Raji (cell line): ENCODE data around the gene HTR3C.

Source experiments
- POLR2A ChIP-seq: IDR thresholded peaks from 2 replicates; pipeline ENCODE4 v1.6.1; 2011; ENCODE audit warnings: low read depth, low read length, control low read depth; ENCODE audit not compliant: insufficient read depth

HTR3C gene

DNA sequence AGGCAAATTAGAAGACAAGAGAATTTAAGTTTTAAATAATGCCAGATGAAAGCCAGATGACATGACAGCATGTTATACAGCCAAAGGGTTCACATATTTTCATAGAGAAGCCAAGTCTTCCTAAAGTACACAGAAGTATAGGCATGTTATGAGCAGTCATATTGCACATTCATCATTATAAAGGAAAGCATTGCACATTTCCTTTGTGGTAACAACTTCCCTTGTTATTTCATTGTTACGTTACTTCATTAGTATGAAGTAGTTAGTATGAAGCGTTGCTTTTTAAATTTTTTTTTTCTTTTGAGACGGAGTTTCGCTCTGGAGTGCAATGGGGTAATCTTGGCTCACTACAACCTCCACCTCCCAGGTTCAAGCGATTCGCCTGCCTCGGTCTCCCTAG is 30.5 kb upstream of the HTR3C start:
- TF ChIP-seq POLR2A, result no peak

DNA sequence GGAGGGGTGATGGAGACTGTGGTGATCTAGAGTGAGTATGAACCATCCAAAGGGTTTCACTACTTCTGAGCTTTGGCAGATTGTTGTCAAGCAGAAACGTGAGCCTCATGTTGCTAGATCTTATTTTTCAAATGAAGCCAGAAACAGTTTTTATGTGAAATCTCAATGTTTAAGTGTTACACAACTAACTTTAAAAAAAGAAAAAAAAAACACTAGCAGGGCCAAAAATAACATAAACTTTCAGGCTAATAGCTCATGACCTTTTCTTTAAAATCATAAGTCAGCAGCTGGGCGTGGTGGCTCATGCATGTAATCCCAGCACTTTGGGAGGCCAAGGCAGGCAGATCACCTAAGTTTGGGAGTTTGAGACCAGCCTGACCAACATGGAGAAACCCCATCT is 23.4 kb upstream of the HTR3C start:
- no peak for TF ChIP-seq POLR2A

DNA sequence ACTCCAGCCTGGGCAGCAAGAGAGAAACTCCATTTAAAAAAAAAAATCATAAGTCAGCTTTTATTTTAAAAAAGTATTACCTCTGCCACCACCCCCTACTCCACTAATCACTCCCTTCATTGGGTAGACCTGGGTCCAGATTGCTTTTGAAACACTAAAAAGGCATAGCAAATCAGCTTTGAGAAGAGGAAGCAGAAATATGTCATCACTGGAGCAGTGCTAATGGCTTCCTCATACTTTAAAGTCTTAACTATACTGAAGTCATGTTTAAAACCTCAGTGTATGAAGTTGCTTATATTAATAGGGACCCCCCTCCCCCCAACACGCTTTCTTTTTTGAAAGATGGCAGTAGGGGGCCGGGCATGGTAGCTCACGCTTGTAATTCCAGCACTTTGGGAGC is 22.3 kb upstream of the HTR3C start:
- no peak for TF ChIP-seq POLR2A

DNA sequence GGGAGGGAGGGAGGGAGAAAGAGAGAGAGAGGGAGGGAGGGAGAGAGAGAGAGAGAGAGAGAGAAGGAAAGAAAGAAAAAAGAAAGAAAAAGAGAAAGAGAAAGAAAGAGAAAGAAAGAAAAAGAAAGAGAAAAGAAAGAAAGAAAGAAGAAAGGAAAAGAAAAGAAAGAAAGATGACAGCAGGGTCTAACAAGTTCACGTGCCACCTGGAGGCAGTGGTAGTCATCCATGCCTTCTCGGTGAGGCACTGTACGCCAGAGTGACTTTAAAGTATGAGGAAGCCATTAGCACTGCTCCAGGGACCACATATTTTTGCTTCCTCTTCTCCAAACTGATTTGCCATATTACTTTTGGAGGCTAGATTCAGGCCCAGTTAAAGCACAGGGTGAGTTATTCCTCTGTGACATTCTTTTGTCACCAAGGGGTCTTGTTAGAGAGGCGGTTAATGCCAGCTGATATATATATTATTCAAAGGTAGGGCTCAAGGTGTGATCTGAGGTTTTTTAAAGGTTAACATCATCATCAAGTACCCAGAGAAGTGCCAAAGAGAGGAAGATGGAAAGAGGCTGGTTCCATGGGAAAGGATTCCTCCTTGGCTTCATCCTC is 21.6 kb upstream of the HTR3C start, which contains the start of gene HTR3D:
HTR3D (plus strand) TSS at position 556 of the 606 bp plus-strand sequence; CDS start at position 556, 0 bp downstream.
- TF ChIP-seq POLR2A, result no peak

DNA sequence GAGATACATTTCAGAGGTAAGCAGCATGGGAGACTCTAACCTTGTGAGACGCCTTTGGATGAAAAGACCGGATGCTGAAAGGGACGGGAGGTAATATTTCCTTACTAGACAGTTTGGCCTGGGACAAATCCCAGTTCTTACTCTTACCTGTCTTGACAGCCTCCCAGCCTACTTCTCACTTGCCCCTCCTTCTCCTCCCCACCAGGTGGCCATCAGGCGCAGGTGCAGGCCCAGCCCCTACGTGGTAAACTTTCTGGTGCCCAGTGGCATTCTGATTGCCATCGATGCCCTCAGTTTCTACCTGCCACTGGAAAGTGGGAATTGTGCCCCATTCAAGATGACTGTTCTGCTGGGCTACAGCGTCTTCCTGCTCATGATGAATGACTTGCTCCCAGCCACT is 15.0 kb upstream of the HTR3C start:
- no peak for TF ChIP-seq POLR2A

DNA sequence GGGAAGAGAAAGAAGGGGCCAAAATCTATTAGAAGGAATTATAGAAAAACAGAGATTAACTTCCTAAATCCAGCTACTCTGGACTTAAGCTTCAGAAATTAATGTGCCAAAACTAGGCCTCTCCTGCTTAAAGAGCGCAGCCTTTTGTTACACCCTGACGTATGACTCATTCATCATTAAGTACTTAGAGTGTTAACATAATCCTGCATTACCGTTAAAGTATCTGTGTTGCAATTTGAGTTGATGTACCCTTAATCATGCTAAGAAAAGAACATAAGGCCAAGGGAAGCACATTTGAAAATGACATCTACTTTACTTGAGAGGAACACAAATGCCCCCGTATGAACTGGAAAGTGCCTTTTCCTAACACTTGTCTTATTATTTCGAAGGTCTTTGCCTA is 13.4 kb upstream of the HTR3C start:
- no peak for TF ChIP-seq POLR2A

DNA sequence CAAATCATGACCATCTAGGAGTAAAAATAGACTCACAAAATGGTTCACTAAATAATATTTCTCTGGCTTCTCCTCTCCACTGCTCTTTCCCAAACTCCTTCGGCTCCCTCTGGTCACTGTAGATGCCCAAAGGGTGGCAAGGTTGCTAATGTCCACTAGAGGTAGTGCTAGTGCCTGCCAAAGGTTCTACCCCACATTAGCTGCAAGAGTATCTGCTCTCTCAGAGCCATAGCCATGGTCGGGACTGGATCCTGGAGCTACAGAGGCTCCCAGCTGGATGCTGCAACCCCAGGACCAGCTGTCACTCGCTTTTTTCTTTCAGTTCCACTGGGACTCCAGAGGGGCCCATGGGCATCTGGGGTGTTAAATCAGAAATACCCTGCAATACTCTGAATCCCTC is 12.8 kb upstream of the HTR3C start:
- TF ChIP-seq POLR2A, result no peak

DNA sequence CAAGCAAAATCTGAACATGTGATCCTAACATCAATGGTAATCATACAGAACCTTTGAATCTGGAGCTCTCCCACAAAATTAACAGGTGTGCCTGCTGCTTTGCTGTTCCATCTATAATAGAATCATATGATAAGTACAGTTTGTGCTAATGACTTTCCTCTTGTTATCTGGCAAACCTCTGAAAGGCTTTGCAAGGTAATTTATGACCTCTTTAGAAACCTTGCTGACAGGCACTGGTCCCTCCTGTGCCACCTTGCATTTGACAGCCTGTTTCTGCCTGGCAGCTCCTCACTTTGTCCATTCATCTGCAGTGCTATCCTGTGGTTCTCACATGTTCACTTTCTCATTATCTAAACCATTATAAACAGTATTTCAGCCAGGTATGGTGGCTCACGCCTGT is 10.2 kb upstream of the HTR3C start:
- no peak for TF ChIP-seq POLR2A

DNA sequence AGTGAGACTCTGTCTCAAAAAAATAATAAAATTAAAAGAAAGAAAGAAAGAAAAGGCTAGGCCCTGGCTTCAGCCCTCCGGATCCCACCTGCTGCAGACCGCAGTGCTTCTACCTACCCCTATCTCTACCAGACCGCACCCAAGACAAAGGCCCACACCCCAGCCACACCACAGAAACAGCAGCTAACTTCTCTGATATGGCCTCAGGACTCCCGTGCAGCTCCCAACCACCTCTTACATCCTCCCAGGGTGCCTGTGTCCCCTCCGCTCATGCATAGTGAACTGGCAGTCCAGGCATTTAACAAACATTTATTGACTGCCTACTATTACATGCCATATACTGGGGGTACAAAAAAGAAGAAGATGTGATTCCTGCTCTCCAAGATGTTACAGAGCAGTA is 6.9 kb upstream of the HTR3C start:
- TF ChIP-seq POLR2A, result no peak

DNA sequence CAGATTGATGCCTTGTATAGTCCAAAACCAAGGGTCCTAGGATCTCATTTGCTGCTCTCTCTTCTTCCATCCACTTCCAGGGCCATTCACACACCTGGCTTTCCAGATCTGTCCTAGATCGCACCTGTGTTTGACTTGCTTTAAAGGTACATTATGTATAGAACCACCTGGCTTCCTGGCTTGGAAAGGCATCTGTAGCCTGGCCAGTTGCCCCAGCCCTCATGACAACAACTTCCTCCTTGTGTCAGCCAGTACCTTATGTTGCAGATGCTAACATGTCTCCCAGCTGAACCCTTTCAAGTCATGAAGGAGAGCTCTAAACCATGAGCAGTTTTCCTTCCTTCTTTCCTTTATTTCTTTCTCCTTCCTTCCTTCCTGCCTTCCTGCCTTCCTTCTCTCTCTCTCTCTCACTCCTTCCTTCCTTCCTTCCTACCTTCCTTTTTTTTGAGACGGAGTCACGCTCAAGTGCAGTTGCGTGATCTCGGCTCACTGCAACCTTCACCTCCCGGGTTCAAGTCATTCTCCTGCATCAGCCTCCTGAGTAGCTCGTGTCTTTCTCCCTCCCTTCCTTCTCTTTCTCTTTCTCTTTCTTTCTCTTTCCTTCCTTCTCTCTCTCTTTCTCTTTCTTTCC is 2.5 kb upstream of the HTR3C start:
- TF ChIP-seq POLR2A, result no peak

DNA sequence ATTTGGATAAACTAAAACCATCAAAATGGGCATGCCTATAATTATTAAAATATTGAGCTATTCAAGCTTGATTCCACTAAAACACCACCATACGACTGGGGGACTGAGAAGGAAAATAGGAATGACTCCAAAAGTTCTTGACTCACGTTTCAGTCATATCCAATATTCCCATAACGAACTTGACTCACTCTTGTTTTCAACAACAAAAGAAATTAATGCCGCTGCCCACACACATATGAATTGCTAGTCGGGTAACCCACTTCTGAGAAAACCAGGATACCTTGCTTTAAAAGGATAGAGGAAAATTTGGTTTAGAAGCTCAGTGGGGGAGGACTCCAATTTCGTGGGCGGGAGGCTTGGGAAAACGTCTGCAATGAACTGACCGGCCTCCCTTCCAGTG is 5.2 kb downstream of the HTR3C start:
- TF ChIP-seq POLR2A, result no peak

DNA sequence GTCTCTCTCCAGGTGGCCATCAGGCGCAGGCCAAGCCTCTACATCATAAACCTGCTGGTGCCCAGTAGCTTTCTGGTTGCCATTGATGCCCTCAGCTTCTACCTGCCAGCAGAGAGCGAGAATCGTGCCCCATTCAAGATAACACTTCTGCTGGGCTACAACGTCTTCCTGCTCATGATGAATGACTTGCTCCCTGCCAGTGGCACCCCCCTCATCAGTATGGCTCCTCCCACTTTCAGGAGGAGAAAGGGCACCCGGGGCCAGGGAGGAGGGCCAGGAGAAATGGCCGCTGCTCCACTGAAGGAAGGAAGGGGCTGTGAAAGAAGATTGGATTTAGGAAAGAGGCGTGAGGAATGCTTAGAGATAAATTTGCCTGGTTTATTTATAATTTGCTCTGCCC is 6.6 kb downstream of the HTR3C start:
- no peak for TF ChIP-seq POLR2A

DNA sequence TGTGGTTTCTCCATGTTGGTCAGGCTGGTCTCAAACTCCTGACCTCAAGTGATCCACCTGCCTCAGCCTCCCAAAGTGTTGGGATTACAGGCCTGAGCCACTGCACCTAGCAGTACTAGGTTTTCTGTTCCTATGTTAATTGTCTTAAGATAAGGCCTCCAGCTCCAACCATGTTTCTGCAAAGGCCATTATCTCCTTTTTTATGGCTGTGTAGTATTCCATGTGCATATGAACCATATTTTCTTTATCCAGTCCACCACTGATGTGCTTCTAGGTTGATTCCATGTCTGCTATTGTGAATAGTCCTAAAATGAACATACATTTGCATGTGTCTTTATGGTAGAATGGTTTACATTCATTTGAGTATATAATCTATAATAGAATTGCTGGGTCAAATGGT is 9.8 kb downstream of the HTR3C start:
- no peak for TF ChIP-seq POLR2A

DNA sequence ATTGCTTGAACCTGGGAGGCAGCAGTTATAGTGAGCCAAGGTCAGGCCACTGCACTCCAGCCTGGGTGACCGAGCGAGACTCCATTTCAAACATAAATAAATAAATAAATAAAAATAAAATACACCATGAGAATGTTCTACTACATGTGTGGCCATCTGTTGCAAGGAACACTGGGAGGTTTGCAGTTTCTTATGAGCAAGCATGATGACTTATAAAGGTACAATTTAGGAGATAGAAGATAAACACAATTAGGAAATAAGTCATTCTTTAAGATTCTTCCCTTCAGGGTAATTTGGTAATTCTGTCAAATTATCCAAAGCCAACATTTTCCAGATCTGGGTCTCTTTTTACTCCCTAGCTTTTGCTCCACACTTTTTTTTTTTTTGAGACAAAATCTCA is 13.4 kb downstream of the HTR3C start:
- no peak for TF ChIP-seq POLR2A

DNA sequence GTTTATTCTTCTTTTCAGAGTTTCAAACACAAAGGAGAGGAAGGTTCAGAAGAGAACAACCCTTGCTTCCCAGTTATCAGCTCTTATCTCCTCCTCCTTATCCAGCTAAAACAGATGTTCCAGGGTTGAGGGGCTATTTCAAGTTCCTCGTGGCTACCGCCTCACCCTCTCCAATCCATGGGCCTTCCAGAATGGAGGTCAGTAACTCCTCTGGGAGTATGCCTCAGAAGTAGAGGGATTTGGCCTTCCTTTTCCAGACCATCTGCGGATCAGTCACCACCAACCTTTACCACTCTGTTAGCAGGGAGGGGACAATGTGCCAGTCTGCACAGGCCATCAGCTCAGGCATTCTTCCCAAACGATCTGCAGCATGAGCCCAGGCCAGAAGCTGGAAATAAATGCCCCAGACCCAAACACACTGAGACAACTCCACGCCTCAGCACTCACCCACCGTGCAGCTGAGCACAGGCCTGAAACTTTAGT is 14.8 kb downstream of the HTR3C start:
- no peak for TF ChIP-seq POLR2A

DNA sequence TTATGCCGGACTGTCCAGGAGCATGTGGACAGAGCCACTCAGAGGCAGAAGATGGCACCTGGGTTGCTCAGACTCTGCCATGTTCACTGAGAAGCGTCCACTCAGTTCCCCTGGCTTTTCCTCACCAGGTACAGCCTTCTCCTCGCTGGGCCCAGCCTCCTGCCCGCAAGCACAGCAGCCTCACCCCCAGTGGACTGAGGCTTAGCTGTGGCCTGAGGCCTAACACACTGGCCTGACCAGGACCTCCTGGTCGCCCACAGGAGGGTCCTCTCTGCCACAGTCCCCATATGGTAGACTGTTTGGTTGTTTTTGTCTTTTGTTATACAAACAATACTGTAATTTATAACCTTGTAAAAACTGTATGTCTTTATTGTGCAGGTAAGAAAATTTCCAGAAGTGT is 15.5 kb downstream of the HTR3C start:
- no peak for TF ChIP-seq POLR2A

DNA sequence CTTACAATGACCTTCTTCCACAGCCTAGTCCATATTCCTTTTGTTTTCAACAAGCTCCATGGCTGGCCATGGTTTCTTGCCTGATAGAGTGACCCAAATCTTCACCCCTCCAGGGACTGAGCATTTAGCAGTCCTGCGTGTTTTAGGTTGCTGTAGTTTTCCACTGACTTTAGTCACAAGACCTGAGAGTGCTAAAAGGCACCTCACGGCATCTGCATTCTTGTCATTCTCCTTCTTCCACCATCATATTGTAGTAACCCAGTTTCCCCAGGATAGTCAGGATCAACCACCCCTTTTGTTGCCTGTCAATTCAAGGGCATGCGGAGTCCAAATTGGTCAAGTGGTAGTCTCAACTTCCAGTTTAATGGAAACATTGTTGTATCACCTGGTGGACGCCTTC is 20.8 kb downstream of the HTR3C start:
- no peak for TF ChIP-seq POLR2A

DNA sequence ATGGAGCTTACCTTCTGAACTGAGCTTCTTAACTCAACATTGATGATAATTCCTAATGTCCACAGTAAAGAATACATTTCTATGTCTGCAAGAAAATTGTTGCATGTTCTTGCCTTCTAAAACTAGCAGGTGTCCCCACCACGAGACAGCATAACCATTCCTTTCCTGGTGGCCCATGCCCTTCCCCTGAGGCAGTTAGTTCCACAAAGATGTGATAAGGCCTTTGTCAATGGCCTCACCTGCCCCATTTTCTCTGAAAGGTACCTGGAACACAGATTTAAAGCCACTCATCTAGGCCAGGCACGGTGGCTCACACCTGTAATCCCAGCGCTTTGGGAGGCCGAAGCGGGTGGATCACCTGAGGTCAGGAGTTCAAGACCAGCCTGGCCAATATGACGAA is 23.1 kb downstream of the HTR3C start:
- TF ChIP-seq POLR2A, result no peak

DNA sequence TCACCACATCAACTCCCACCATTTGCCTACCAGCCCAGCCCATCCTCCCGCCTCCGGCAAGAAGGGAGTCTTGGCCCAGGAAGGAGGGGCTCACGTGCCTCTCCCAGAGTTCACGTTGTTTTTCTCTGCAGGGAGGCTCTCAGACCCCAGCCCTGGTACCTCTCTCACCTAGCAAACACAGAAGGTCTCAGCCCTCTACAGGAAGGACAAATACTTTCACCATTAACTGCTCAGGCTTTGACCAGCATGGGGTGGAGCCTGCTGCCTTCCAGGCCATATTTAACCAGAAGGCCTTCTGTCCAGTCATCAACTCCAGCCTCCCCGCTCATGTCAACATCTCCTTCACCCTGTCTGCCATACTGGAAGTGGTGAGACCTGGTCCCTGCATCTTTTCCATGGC is 25.0 kb downstream of the HTR3C start:
- TF ChIP-seq POLR2A, result no peak
